CD4-positive, alpha-beta T cell (primary cell): ENCODE measurements around the gene MAGI1. TPM values are rescaled to one million over a fixed set of nuclear protein-coding genes. Genes with fewer than 3 reads are reported as not detected.

Experiments used
- ATAC-seq: fragments of 200-7000 bp; cut with Tn5 transposase; one replicate; pipeline ENCODE4 v1.10.0; 2022; ENCODE audit warnings: mild to moderate bottlenecking; ENCODE audit not compliant: poor library complexity
- CTCF ChIA-PET: fragments of 350-600 bp; sonication (Branson Sonifier 250); formaldehyde crosslinking; loops from one replicate; lab custom pipeline; 2021; ENCODE audit warnings: antibody characterized with exemption, inconsistent platforms; lab: Charles Lee
- POLR2A ChIA-PET: fragments of 350-600 bp; sonication (Branson Sonifier 250); formaldehyde crosslinking; loops from one replicate; lab custom pipeline; 2021; ENCODE audit warnings: antibody characterized with exemption, inconsistent platforms; lab: Charles Lee
- DNase-seq, 14 experiments: peaks; one replicate each; pipeline ENCODE4 v3.0.0-alpha.2; 2013 to 2020; ENCODE audit warnings: mixed read lengths in 2 of 14
- H3K27ac ChIP-seq, 2 donors: one replicate each; pipeline versions ENCODE4 v1.5.1 to v1.7.0; 2013; ENCODE audit warnings: low read length in 2 of 2, low read depth in 1 of 2, mild to moderate bottlenecking in 1 of 2
- H3K27me3 ChIP-seq, 2 experiments: 1 replicate in 1 of 2; 2 replicates in 1 of 2; pipeline versions ENCODE4 v1.6.1 to v1.7.0; 2013; ENCODE audit warnings: low read length in 2 of 2, control low read depth in 1 of 2, mild to moderate bottlenecking in 1 of 2, moderate library complexity in 1 of 2; ENCODE audit not compliant: insufficient read depth in 2 of 2, control insufficient read depth in 1 of 2
- H3K36me3 ChIP-seq: one replicate; pipeline ENCODE4 v1.6.1; 2013; ENCODE audit warnings: low read length, control low read depth; ENCODE audit not compliant: insufficient read depth
- H3K4me1 ChIP-seq: one replicate; pipeline ENCODE4 v1.6.1; 2013; ENCODE audit warnings: low read length, control low read depth; ENCODE audit not compliant: insufficient read depth
- H3K4me3 ChIP-seq: one replicate; pipeline ENCODE4 v1.5.1; 2013; ENCODE audit warnings: mild to moderate bottlenecking, low read length, moderate library complexity
- H3K9me3 ChIP-seq, 2 experiments: 1 replicate in 1 of 2; 2 replicates in 1 of 2; pipeline versions ENCODE4 v1.6.1 to v1.7.0; 2013; ENCODE audit warnings: low read length in 2 of 2, mild to moderate bottlenecking in 2 of 2, control low read depth in 1 of 2, moderate library complexity in 1 of 2; ENCODE audit not compliant: control insufficient read depth in 1 of 2, insufficient read depth in 1 of 2
- H3K27ac Mint-ChIP-seq: one replicate; pipeline ENCODE4 v1.8.0; 2020; ENCODE audit warnings: mixed read lengths
- H3K27me3 Mint-ChIP-seq: one replicate; pipeline ENCODE4 v1.8.0; 2021; ENCODE audit warnings: mixed read lengths
- H3K36me3 Mint-ChIP-seq: one replicate; pipeline ENCODE4 v1.8.0; 2021; ENCODE audit warnings: low read depth, mixed read lengths
- H3K4me1 Mint-ChIP-seq: one replicate; pipeline ENCODE4 v1.8.0; 2021; ENCODE audit warnings: low read depth, mixed read lengths
- H3K4me3 Mint-ChIP-seq: one replicate; pipeline ENCODE4 v1.8.0; 2020; ENCODE audit warnings: mild to moderate bottlenecking, mixed read lengths
- H3K9me3 Mint-ChIP-seq: one replicate; pipeline ENCODE4 v1.8.0; 2020; ENCODE audit warnings: mixed read lengths
- CTCF ChIP-seq: fragments of 200-600 bp; IDR thresholded peaks from one replicate; pipeline ENCODE4 v1.8.0; 2022; ENCODE audit warnings: antibody characterized with exemption, mild to moderate bottlenecking
- intact Hi-C, 2 experiments: fragments of 100-400 bp; cut with DNase I in 1 of 2; cut with micrococcal nuclease in 1 of 2; formaldehyde crosslinking; loops; one replicate each; pipeline versions ENCODE4 v1.15.1 to v1.9.0; 2023 to 2025; cut with DNase I, micrococcal nuclease
- total RNA-seq, 174 experiments: library from RNA in 2 of 174; stranded (reverse) in 2 of 174; gene quantifications; one replicate each; pipeline ENCODE4 v1.2.3 and lab custom pipeline; 2021 to 2026

The MAGI1 gene
- total RNA-seq, 2 experiments from 2014 or later: not detected

- H3K9me3 ChIP-seq: no peaks in the 10 kb centered on the region
- no peaks in the 10 kb centered on the region for H3K36me3 ChIP-seq
- H3K27me3 ChIP-seq: no peaks in the 10 kb centered on the region
- Mint-ChIP-seq H3K27ac (no peak overlapping the region), H3K4me1 (no peaks in the 10 kb centered on the region), H3K9me3 (no peaks in the 10 kb centered on the region), H3K4me3 (no peak overlapping the region), H3K27me3 (peaks cover 9% of the 10 kb centered on the region), H3K36me3 (no peaks in the 10 kb centered on the region)
- TF ChIP-seq CTCF: no peak
- DNase-seq (no peak), ATAC-seq (no peak)
- intact Hi-C loops: no loop called here
- H3K4me3 ChIP-seq: no peak overlapping the region
- no peaks in the 10 kb centered on the region for H3K4me1 ChIP-seq
- ChIA-PET CTCF (no interaction called here), POLR2A (no interaction called here)
- H3K27ac ChIP-seq: no peak overlapping the region
Observed at GRCh38 chr3:66019896-66020295, 18.8 kb downstream of the MAGI1 start.

GRCh38 chr3:66018057-66019033, 20.4 kb downstream of the MAGI1 start:
- no peak for DNase-seq
- CTCF ChIA-PET: no interaction called here
- no peaks in the 10 kb centered on the region for H3K9me3 Mint-ChIP-seq
- no peak overlapping the region for H3K4me3 Mint-ChIP-seq
- no peaks in the 10 kb centered on the region for H3K4me1 Mint-ChIP-seq
- intact Hi-C loops: no loop called here
- Histone ChIP-seq H3K27ac (no peak overlapping the region), H3K36me3 (no peaks in the 10 kb centered on the region), H3K9me3 (no peaks in the 10 kb centered on the region), H3K4me3 (no peak overlapping the region), H3K4me1 (no peaks in the 10 kb centered on the region), H3K27me3 (no peaks in the 10 kb centered on the region)
- H3K27me3 Mint-ChIP-seq: peaks cover 9% of the 10 kb centered on the region
- POLR2A ChIA-PET: no interaction called here
- no peak for TF ChIP-seq CTCF
- no peaks in the 10 kb centered on the region for H3K36me3 Mint-ChIP-seq
- H3K27ac Mint-ChIP-seq: no peak overlapping the region
- ATAC-seq: no peak

- ChIA-PET POLR2A (no interaction called here), CTCF (no interaction called here)
- H3K27me3 ChIP-seq: no peaks in the 10 kb centered on the region
- no peak for TF ChIP-seq CTCF
- no peak overlapping the region for H3K4me3 ChIP-seq
- no peak overlapping the region for H3K27ac ChIP-seq
- H3K9me3 ChIP-seq: no peaks in the 10 kb centered on the region
- H3K27ac Mint-ChIP-seq: no peak overlapping the region
- H3K4me1 Mint-ChIP-seq: no peaks in the 10 kb centered on the region
- H3K4me1 ChIP-seq: no peaks in the 10 kb centered on the region
- no peak overlapping the region for H3K4me3 Mint-ChIP-seq
- no peaks in the 10 kb centered on the region for H3K36me3 ChIP-seq
- no peaks in the 10 kb centered on the region for H3K9me3 Mint-ChIP-seq
- ATAC-seq (no peak), DNase-seq (no peak)
- no peaks in the 10 kb centered on the region for H3K36me3 Mint-ChIP-seq
- H3K27me3 Mint-ChIP-seq: peaks cover 9% of the 10 kb centered on the region
- intact Hi-C loops: no loop called here
Observed at GRCh38 chr3:66017591-66017990, 21.1 kb downstream of the MAGI1 start.
